ENCODE measurements around the gene DDN.

DDN gene

DNA sequence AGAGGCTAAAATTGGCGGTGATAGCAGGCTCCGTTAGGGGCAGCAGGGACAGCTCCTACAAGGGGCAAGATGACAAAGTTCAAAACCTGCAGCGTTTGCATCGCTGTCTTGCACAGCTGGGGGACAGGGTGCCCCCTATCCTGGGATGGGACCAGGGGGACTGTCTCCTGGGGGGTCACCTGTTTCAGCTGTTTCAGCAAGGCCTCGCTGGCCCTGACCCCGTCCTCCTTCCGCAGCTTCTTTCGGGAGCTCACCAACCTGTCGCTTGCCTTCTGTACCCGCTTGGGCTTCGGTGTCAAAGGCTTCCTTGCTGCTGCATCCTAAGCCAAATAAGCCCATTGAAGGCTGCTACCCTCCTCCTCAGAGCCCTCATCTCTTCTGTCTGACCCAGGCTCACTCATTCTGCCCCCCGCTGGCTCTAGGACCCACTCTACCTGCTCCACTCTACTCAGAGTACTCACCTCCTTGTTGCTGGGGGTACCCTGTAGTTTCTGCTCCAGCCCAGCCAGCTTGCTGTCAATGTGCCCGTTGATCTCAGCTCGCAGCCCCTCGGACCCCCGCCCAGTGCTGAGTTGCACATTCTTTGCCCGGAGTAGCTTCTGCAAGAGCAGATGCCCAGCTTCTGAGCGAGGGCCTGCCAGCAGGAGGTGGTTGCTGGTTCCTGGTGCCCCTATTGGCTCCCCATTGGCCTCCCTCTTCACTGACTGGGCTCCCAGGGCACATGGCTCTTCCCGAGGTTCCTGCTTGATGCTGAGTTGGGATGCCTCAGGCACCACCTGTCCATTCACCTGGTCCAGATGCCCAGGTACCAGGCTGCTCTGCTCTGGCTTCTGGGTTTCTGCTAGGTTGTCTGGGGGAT is 31.8 kb upstream of the DDN start:
- no peak for DNase-seq

- DNase-seq, result no peak
These were observed 30.9 kb upstream of the DDN start for GRCh38 chr12:49030119-49030518.

- DNase-seq, result no peak
These were observed 29.6 kb upstream of the DDN start for GRCh38 chr12:49028666-49029275.

DNA sequence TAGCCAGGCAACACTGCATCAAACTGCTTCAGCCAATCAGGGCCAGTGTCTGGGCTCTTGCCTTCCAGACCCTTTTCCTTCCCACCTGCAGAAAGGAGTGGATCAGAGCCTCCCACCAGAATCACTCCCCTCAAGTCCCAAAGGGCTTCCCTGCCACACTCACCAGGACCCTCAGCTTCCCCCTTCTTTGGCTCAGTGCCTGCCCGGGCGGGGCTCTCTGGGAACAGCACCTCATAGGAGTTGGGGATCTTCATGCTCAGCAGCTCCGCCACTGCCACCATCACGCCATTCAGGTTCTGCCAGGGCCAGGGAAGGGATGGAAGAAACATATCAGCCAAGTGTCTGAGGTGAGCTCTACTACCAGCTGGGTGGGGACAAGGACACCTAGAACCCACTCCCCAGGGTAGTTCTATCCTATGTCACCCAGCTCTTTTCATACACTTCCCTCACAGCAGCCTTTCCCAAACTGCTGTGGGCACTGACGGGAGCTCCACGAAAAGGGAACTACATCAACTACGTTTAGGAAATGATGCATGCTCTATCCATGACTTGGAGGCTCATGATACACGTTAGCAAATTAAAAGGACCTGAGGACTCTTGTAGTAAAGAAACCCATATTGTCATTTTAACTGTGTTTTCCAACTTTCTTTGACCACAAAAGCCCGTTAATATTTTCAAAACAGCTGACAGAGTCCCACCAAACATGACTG is 28.8 kb upstream of the DDN start:
- no peak for DNase-seq

DNA sequence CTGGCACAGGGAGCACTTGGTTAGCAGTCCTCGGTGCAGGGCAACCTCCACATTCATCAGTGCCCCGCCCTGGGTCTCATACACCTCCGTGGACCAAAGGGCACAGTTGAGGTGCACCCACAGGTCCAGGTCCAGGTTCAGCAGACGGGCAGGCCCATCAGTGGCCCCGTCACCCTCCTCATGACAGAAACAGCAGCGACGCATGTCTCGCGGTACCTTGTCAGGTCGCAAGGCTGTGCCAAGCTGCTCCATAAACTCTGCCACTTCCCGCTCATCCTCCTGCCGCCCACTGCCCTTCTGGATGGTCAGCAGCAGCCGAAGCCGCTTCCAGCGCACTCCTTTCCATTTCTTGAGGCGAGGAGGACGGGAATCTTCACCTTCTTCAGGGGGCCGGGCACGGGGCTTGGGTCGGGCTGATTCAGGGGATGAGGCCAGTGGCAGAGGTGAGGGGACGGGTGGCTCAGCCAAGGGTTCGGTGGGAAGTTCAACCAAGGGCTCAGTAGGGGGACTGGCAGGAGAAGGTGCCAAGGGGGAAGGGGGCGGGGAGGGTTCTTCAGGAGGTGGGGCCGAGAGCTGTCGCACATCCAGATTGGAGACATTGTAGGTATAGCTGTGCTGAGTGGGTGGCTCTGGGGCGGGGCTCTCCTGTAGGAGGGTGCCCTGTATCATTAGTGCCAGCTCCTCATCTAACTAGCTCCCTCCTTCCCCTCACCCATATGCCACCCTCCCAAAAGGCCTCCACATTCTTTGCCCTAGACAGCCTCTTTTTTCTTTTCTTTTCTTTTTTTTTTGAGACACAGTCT is 27.7 kb upstream of the DDN start:
- no peak for DNase-seq

DNA sequence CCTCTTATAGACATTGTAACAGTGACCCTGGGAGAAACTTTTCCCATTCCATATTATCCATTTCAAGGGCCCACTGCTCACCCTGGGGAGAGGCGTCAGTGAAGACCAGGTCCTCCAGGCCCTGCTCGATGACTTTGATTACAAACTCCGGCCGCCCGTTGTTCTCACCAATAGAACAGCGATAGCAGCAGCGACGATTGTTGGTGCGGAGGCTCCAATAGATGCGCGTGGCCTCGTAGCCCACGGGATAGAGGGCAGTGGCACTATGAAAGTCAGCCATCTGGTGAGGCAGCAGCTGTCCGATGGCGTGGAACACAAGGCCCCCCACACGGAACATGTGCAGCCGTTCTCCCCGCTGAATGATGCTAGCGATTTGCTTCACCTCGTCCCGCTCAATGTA is 26.9 kb upstream of the DDN start:
- no peak for DNase-seq

GRCh38 chr12:49025463-49025862 is 26.3 kb upstream of the DDN start:
- no peak for DNase-seq

DNA sequence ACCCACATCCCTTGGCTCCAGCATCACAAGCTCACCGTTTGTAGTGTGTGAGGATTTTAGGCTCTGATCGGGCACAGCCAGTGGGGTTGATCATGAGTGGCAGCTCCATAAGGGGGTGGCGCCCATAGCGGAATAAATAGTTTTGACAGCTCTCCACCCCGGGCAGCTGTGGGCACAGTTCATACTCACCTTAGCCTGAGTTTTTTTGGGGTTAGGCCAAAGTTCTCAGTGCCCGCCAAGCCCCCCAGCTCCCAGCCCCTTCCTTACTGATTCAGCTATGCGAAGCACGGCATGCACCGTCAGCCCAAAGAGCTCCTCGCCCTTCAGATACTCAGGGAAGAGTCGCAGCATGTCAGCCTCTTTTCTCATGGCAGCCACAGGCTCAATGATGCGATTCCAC is 25.4 kb upstream of the DDN start:
- DNase-seq, result no peak

- DNase-seq, result no peak
These were observed 24.6 kb upstream of the DDN start for GRCh38 chr12:49023812-49024211.

DNA sequence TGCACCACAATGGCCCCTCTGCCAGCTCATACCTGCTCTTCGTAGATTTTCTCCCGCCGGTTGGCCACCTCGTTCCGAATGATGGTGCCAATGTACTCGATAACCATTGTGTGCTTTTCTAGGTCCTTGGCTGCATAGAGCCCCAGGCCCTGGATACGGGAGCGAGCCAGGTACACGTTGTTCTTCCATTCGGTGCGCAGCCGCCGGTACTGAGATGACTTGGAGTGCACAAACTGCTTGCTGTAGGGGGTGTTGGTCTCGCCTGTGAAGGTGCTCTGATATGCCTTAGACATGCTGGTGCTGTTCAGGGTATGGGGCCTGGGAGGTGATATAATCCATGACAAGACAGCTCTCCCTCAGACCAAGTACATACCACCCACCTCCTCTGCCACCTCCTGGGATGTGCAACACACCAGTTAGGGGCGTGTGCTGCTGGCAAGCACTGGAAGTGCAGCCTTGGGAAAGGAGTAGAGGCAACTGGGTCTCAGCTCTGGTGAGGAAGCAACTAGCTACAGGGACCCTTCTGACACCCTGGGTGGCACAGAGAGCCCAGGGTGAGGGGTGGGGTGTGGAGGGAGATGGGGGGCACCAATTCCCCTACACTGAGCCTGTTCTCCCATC is 23.5 kb upstream of the DDN start:
- no peak for DNase-seq

- DNase-seq, result no peak
These were observed 22.2 kb upstream of the DDN start for GRCh38 chr12:49021292-49021915.

DNA sequence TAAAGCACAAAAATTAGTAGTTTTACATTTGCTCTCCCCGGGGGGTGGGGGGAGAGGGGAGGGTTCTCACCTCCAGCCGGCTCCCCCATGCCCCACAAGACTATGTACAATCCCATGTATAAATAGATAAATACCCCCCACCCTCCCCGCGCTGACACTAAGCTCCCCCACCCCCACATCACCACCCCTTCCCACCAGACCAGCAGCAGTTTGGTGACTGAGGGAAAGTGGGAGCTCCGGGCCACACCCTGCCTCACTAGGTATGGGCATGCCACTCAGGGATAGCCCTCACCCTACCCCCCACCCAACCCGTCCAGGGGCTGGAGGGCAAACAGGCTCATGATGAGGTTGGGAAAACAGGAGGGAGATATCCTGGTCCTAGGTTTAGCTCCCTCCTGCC is 21.3 kb upstream of the DDN start:
- no peak for DNase-seq

DNA sequence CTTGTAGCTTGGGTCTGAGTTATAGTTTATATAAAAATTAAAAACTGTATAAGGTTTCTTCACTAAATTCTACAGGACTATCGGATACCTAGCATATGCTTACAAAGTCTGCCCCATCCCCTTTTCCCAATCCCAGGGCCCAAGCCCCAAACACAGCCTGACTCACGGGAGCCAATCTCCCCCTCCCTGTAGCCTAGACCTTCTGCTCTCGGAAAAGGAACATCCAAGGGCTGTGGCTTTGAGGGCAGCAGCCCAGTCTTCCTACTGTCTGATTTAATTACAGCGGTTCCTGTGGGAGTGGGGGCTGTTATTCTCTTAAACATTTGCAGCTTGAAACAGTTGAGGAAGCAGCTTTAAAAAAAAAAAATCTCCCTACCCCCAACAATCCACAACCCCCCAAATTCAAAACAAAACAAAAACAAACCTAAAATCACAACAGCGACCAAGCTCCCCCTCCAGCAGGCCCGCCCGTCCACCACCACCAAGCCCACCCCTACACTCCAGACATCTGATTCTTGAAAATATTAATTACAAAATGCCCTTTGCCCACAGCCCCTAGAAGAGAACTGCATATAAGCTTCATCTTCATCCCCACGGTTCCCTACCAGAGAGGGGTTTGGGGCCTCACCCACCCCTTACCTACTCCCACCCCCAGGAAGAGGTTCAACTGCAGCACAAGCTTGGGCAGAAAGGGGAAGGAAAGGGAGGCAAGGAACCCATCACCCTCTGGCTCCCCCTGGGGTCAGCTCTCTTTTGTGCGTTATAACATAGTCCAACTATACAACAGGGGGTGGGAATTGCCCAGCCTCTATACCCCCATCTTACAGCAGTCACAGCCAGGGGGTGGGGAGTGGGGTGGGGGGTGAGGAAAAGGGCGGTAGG is 20.5 kb upstream of the DDN start:
- DNase-seq, result no peak

- DNase-seq, result no peak
These were observed 19.9 kb upstream of the DDN start for GRCh38 chr12:49019120-49019430.

DNA sequence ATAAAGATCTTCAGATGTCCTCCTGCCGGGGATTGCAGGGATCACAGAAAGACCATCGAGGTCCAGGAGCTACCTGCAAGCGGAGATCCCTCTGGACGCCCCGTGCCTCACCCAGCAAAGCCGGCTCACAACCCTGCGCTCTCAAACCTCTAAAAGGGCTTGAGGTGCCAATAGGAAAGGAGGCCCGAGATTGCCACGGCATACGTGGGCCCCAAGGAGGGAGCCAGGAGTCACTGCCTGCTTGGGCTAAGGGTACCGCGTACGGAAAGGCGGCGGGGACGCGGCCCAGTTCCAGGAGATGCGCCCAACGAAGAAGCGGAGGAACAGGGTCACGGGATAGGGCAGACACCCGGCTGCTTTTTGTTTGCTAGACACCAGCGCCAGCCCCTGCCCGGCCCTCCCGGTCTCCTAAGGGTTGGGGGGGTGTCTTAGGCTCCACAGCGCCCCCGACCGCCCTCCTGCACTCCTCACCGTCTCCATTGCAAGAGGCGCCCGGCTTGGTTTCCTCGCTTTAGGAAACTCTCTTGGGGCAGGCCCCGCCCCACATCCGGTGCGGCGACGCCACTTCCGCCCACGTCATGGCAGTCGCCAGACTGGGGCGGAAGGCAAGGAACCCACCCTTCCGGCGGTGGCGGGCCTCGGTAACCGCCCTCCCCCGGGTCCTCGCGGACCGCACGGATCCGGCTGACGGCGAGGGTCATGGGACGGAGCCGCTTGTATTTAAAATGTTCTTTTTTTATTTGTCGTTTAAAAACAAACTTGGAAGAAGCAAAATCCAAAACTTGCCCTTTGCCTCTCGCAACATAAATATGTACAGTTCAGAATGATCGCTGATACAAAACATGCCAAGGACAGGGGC is 19.3 kb upstream of the DDN start, which contains the start of gene PRKAG1:
Gene PRKAG1, minus strand, starts transcription at position 516 of the 859 bp plus-strand sequence. Its CDS starts 36 bp downstream, at position 480.
- DNase-seq, result peak; percentile 89

GRCh38 chr12:49017891-49018260 is 18.7 kb upstream of the DDN start:
- peak; percentile 36 for DNase-seq

- DNase-seq, result no peak
These were observed 16.0 kb upstream of the DDN start for GRCh38 chr12:49015196-49015595.

GRCh38 chr12:49014547-49014946 is 15.4 kb upstream of the DDN start:
- no peak for DNase-seq

DNA sequence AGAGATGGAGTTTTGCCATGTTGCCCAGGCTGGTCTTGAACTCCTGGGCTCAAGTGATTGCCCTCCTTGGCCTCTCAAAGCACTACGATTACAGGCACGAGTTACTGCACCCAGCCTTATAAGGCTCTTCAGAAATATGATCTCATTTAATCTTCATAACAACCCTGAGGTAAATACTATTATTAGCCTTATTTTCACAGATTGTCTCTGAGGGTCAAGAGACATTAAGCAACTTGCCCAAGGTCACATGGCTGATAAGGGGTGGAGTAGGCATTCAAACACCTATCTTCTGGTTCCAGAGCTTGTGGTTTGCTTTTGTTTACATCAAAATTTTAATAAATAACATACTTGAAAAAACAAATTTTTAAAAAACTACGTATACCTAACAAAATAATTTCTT is 14.3 kb upstream of the DDN start:
- no peak for DNase-seq

- no peak for DNase-seq
These were observed 13.6 kb upstream of the DDN start for GRCh38 chr12:49012739-49013138.
